Muscle layer of colon (tissue), 2 donors: ENCODE measurements around the gene TMEM179.

ENCODE experiments used
- H3K27ac ChIP-seq: one replicate; pipeline ENCODE4 v1.7.0; 2013; ENCODE audit warnings: low read depth, mild to moderate bottlenecking, low read length, moderate library complexity
- H3K27me3 ChIP-seq, 2 donors: one replicate each; pipeline ENCODE4 v1.7.0; 2013; ENCODE audit warnings: low read length in 2 of 2, mild to moderate bottlenecking in 2 of 2; ENCODE audit not compliant: insufficient read depth in 2 of 2, control insufficient read depth in 1 of 2
- H3K36me3 ChIP-seq: one replicate; pipeline ENCODE4 v1.7.0; 2013; ENCODE audit warnings: mild to moderate bottlenecking, low read length; ENCODE audit not compliant: insufficient read depth
- H3K4me1 ChIP-seq: one replicate; pipeline ENCODE4 v1.7.0; 2013; ENCODE audit warnings: mild to moderate bottlenecking, low read length; ENCODE audit not compliant: insufficient read depth
- H3K4me3 ChIP-seq, 2 donors: one replicate each; pipeline ENCODE4 v1.7.0; 2013; ENCODE audit warnings: low read length in 2 of 2, low read depth in 1 of 2, mild to moderate bottlenecking in 1 of 2, moderate library complexity in 1 of 2
- H3K9ac ChIP-seq: one replicate; pipeline ENCODE4 v1.7.0; 2013; ENCODE audit warnings: low read length
- H3K9me3 ChIP-seq: one replicate; pipeline ENCODE4 v1.7.0; 2013; ENCODE audit warnings: mild to moderate bottlenecking, low read length
- donor health status: abdominal sarcoma.
- donor health status: Adenocarcinoma of cecum.

Gene TMEM179

GRCh38 chr14:104572668-104573067 is 31.9 kb downstream of the TMEM179 start:
- Histone ChIP-seq H3K9me3 (no peaks in the 10 kb centered on the region), H3K36me3 (no peaks in the 10 kb centered on the region), H3K4me1 (no peaks in the 10 kb centered on the region), H3K27ac (no peak overlapping the region), H3K9ac (no peak overlapping the region), H3K27me3 (peaks cover 0 to 9% of the 10 kb centered on the region in 2 donors), H3K4me3 (no peak overlapping the region)

GRCh38 chr14:104572024-104572626 is 32.4 kb downstream of the TMEM179 start:
- no peak overlapping the region for H3K27ac ChIP-seq
- H3K27me3 ChIP-seq: peaks cover 0 to 9% of the 10 kb centered on the region in 2 donors
- H3K4me1 ChIP-seq: no peaks in the 10 kb centered on the region
- no peak overlapping the region for H3K9ac ChIP-seq
- no peak overlapping the region for H3K4me3 ChIP-seq
- no peaks in the 10 kb centered on the region for H3K36me3 ChIP-seq
- no peaks in the 10 kb centered on the region for H3K9me3 ChIP-seq

GRCh38 chr14:104571246-104571645 is 33.3 kb downstream of the TMEM179 start:
- Histone ChIP-seq H3K9me3 (no peaks in the 10 kb centered on the region), H3K27ac (no peak overlapping the region), H3K4me1 (no peaks in the 10 kb centered on the region), H3K27me3 (peaks cover 0 to 13% of the 10 kb centered on the region in 2 donors), H3K4me3 (no peak overlapping the region), H3K36me3 (no peaks in the 10 kb centered on the region), H3K9ac (no peak overlapping the region)

GRCh38 chr14:104569435-104569834 is 35.1 kb downstream of the TMEM179 start:
- no peak overlapping the region for H3K27ac ChIP-seq
- H3K27me3 ChIP-seq: peaks cover 0 to 26% of the 10 kb centered on the region in 2 donors

GRCh38 chr14:104568620-104569019 is 36.0 kb downstream of the TMEM179 start:
- Histone ChIP-seq H3K36me3 (no peaks in the 10 kb centered on the region), H3K27me3 (peaks cover 0 to 34% of the 10 kb centered on the region in 2 donors), H3K4me1 (no peaks in the 10 kb centered on the region)

More at GRCh38 chr14:104569435-104569834, 35.1 kb downstream of the TMEM179 start:
- no peak overlapping the region for H3K9ac ChIP-seq
- no peak overlapping the region for H3K4me3 ChIP-seq
- H3K36me3 ChIP-seq: no peaks in the 10 kb centered on the region
- no peaks in the 10 kb centered on the region for H3K9me3 ChIP-seq
- H3K4me1 ChIP-seq: no peaks in the 10 kb centered on the region

GRCh38 chr14:104567957-104568225 is 36.7 kb downstream of the TMEM179 start:
- Histone ChIP-seq H3K9ac (no peak overlapping the region), H3K4me1 (no peaks in the 10 kb centered on the region), H3K36me3 (no peaks in the 10 kb centered on the region), H3K4me3 (no peak overlapping the region), H3K9me3 (no peaks in the 10 kb centered on the region), H3K27me3 (peaks cover 0 to 39% of the 10 kb centered on the region in 2 donors), H3K27ac (no peak overlapping the region)

More at GRCh38 chr14:104568620-104569019, 36.0 kb downstream of the TMEM179 start:
- no peak overlapping the region for H3K27ac ChIP-seq
- H3K4me3 ChIP-seq: no peak overlapping the region
- no peak overlapping the region for H3K9ac ChIP-seq
- H3K9me3 ChIP-seq: no peaks in the 10 kb centered on the region

GRCh38 chr14:104567141-104567956 is 37.2 kb downstream of the TMEM179 start:
- H3K27me3 ChIP-seq: peaks cover 0 to 39% of the 10 kb centered on the region in 2 donors
- no peaks in the 10 kb centered on the region for H3K9me3 ChIP-seq
- H3K36me3 ChIP-seq: no peaks in the 10 kb centered on the region
- H3K9ac ChIP-seq: no peak overlapping the region
- no peaks in the 10 kb centered on the region for H3K4me1 ChIP-seq
- H3K4me3 ChIP-seq: no peak overlapping the region
- no peak overlapping the region for H3K27ac ChIP-seq

- no peaks in the 10 kb centered on the region for H3K9me3 ChIP-seq
- peaks cover 0 to 44% of the 10 kb centered on the region in 2 donors for H3K27me3 ChIP-seq
- no peak overlapping the region for H3K4me3 ChIP-seq
- no peak overlapping the region for H3K9ac ChIP-seq
- H3K4me1 ChIP-seq: no peaks in the 10 kb centered on the region
- no peaks in the 10 kb centered on the region for H3K36me3 ChIP-seq
- no peak overlapping the region for H3K27ac ChIP-seq
Measured at GRCh38 chr14:104564744-104565679, 39.6 kb downstream of the TMEM179 start.

- Histone ChIP-seq H3K4me1 (no peaks in the 10 kb centered on the region), H3K27me3 (peaks cover 0 to 40% of the 10 kb centered on the region in 2 donors), H3K27ac (no peak overlapping the region), H3K9me3 (no peaks in the 10 kb centered on the region), H3K4me3 (no peak overlapping the region), H3K36me3 (no peaks in the 10 kb centered on the region), H3K9ac (no peak overlapping the region)
Measured at GRCh38 chr14:104563742-104564615, 40.6 kb downstream of the TMEM179 start.

- Histone ChIP-seq H3K9me3 (no peaks in the 10 kb centered on the region), H3K27ac (no peak overlapping the region), H3K27me3 (peaks cover 0 to 35% of the 10 kb centered on the region in 2 donors), H3K36me3 (no peaks in the 10 kb centered on the region), H3K4me1 (no peaks in the 10 kb centered on the region), H3K4me3 (no peak overlapping the region), H3K9ac (no peak overlapping the region)
Measured at GRCh38 chr14:104563191-104563741, 41.3 kb downstream of the TMEM179 start.
